Effector memory CD4-positive, alpha-beta T cell (primary cell): Measurements from ENCODE around the gene DCLRE1B.

Experiments
- DNase-seq, 3 donors: peaks; one replicate each; pipeline ENCODE4 v3.0.0-alpha.2; 2020
- H3K27ac ChIP-seq: 2 replicates; pipeline ENCODE4 v1.7.0; 2013; ENCODE audit warnings: mild to moderate bottlenecking, low read length, moderate library complexity; ENCODE audit not compliant: insufficient read depth, poor library complexity, severe bottlenecking
- H3K27me3 ChIP-seq: replicated peaks from 2 replicates; pipeline ENCODE4 v1.7.0; 2013; ENCODE audit warnings: mild to moderate bottlenecking, low read length; ENCODE audit not compliant: insufficient read depth, control insufficient read depth, poor library complexity, severe bottlenecking
- H3K36me3 ChIP-seq: 2 replicates; pipeline ENCODE4 v1.7.0; 2013; ENCODE audit warnings: mild to moderate bottlenecking, low read length, moderate library complexity; ENCODE audit not compliant: control insufficient read depth, insufficient read depth
- H3K4me1 ChIP-seq: 2 replicates; pipeline ENCODE4 v1.7.0; 2013; ENCODE audit warnings: low read length, mild to moderate bottlenecking; ENCODE audit not compliant: control insufficient read depth, insufficient read depth, poor library complexity, severe bottlenecking
- H3K4me3 ChIP-seq: 2 replicates; pipeline ENCODE4 v1.7.0; 2013; ENCODE audit warnings: low read length, low read depth, mild to moderate bottlenecking; ENCODE audit not compliant: insufficient read depth, poor library complexity, severe bottlenecking
- H3K9me3 ChIP-seq: 2 replicates; pipeline ENCODE4 v1.7.0; 2013; ENCODE audit warnings: mild to moderate bottlenecking, low read length, moderate library complexity; ENCODE audit not compliant: control insufficient read depth
- total RNA-seq, 3 donors: gene quantifications; one replicate each; lab custom pipeline; 2026; lab: John Stamatoyannopoulos, UW

The DCLRE1B gene
- 4.7 to 9.1 (median 8.6) reads per million in 3 donors for total RNA-seq

DNA sequence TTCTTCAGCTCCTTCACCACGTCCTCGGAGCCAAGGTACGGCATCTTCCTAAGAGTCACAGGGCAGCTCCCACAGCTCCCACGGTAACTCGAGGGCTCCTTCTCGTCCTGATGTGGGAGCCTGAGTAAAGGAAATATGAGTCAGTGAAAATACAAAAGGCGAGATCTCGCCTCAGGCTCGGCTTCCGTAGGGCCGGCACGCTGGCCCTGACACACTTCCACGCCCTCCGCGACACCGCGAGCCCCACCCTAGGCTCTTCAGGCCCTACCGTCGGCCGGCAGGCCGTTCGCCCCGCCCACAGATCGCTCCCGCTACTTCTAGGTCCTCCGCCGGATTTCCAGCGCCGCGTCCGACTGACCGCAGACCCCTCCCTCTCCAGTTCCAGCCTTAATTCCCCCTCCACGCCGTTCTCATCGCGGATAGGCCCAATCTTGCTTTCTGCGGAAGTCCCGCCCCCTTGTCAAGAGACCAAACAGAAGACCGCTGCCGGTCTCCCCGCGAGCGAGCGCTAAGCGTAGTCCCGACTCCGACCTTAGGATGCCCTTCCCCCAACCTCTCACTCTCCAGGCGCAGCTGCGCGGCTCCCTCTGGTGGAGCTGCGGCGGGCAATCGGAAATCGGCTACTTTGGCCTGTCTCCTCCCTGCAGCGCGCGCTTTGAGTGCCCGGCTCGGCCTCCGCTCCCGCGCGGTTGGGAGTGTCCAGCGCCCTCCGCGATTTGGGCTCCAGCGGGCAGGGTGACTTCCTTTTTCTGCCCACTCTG, at the start of gene DCLRE1B, which contains the start of gene AP4B1:
DCLRE1B (plus strand) TSS at position 653 of the 761 bp plus-strand sequence. CDS start 261 bp downstream, outside the sequence.
AP4B1 (minus strand) TSS at position 126 of the 761 bp plus-strand sequence; CDS start at position 44, 82 bp downstream.
- Histone ChIP-seq H3K4me1 (peaks cover 14% of the 10 kb centered on the region), H3K27ac (peak within 1 kb of the TSS; percentile 87), H3K27me3 (no peaks in the 10 kb centered on the region), H3K9me3 (no peaks in the 10 kb centered on the region), H3K36me3 (peaks cover 21% of the 10 kb centered on the region), H3K4me3 (peak within 1 kb of the TSS; percentile 75)
- DNase-seq, result peak; percentile 96

DNA sequence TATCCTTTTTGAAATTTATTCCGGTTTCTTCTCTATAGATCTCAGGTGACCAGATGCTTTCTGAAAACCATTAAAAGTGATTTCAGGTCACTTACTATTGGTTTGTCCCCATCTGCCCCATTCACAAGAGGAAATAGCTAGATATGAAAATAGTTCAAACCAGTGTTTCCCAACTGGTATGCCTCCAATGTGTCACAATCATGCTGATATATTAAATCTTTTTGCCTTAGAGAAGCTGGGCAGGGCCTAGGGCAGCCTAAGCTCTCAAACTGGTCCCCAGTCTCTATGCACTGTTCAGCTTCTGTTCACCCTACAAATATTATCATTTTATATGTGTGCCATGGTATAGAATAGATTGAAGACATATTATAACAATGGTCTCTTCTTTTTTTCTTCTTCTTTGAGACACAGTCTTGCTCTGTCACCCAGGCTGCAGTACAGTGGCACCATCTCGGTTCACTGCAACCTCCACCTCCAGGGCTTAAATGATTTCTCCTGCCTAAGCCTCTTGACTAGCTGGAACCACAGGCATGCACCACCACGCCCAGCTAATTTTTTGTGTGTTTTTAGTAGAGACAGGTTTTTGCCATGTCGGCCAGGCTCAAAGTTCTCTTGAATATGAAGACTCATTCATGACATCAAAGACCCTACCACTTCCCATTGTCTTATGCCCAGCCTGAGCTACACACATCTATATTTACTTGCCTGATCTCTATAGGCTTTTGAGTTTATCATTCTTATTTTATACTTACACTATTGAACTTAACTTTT, 49.3 kb upstream of the DCLRE1B start:
- peaks cover 25% of the 10 kb centered on the region for H3K36me3 ChIP-seq
- H3K4me1 ChIP-seq, result no peaks in the 10 kb centered on the region

DNA sequence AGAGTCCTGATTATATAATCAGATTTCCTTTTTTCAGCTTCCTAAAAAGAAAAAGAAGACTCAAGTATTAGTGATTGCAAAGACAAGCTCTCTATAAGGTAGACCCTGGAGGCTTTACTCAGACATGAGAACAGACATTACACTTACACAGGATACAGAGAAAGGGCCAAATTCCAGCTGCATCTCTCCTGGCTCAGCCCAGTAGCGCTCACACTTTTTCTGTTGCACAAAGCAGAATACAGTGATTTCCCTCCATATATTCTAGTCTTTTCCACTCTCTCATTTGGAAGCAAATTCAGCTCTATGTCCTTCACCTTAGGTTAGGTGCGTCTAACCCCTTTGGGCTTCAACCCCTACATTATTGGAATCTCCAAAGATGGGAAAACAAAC, 48.7 kb upstream of the DCLRE1B start:
- Histone ChIP-seq H3K4me1 (no peaks in the 10 kb centered on the region), H3K4me3 (no peak overlapping the region), H3K27me3 (no peaks in the 10 kb centered on the region), H3K36me3 (peaks cover 25% of the 10 kb centered on the region), H3K9me3 (no peaks in the 10 kb centered on the region), H3K27ac (no peak overlapping the region)
- DNase-seq, result no peak

More for the DNA sequence above, 49.3 kb upstream of the DCLRE1B start:
- H3K4me3 ChIP-seq, result no peak overlapping the region
- no peaks in the 10 kb centered on the region for H3K27me3 ChIP-seq
- no peak overlapping the region for H3K27ac ChIP-seq
- no peaks in the 10 kb centered on the region for H3K9me3 ChIP-seq
- DNase-seq, result no peak

DNA sequence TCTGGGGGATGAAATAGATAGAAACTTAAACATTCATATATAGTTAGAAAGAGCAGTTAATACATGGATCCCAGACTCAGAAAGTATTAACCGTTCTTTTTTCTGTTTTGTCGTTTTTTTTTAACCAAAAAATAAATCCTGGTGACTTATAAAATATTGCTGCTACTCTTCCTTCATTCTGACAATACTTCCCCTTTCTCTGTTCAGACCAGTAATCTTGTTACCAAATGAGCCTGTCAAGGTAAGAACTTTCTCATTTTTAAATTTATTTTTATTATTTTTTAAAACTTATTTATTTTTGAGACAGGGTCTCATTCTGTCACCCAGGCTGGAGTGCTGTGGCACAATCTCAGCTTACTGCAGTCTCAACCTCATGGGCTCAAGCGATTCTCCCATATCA, 47.4 kb upstream of the DCLRE1B start:
- H3K27me3 ChIP-seq, result no peaks in the 10 kb centered on the region
- H3K27ac ChIP-seq, result no peak overlapping the region
- H3K4me3 ChIP-seq, result no peak overlapping the region
- peaks cover 25% of the 10 kb centered on the region for H3K36me3 ChIP-seq
- no peak for DNase-seq
- H3K9me3 ChIP-seq, result no peaks in the 10 kb centered on the region
- no peaks in the 10 kb centered on the region for H3K4me1 ChIP-seq

DNA sequence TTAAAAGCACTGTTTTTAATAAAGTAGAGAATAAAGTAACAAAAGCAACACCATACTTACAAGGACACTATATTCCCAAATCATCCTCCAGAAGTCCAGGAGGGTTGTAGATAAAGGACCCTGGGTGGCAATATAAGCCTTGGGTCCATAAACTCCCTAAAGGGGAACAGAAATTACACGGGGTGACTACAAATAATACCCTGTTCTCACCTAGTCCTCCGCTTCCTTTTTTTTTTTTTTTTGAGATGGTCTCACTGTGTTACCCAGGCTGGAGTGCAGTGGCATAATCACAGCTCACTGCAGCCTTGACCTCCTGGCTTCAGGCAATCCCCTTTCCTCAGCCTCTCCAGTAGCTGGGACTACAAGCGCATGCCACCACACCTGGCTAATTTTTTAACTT, 46.7 kb upstream of the DCLRE1B start:
- Histone ChIP-seq H3K27ac (no peak overlapping the region), H3K27me3 (no peaks in the 10 kb centered on the region), H3K9me3 (no peaks in the 10 kb centered on the region), H3K36me3 (peaks cover 25% of the 10 kb centered on the region), H3K4me1 (no peaks in the 10 kb centered on the region), H3K4me3 (no peak overlapping the region)
- DNase-seq, result no peak

DNA sequence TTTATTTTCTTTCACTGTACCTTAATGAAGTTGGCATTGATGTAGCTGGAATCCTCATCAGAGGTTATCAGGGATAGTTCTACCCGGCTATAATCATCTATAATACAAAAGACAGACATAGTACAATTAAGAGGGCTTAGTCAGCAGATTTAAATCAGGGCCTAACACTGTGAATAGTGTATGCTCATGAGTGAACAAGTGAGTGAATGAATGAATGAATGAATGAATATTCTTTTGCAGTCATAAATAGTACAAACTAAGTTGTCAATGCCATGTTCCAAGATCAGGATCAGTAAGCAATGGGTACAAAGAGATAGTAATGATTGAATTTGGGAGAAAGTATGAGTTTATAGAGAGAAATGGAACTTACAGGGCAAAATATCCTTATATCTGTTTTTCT, 46.1 kb upstream of the DCLRE1B start:
- no peaks in the 10 kb centered on the region for H3K9me3 ChIP-seq
- H3K27ac ChIP-seq, result no peak overlapping the region
- H3K27me3 ChIP-seq, result no peaks in the 10 kb centered on the region
- H3K36me3 ChIP-seq, result peaks cover 25% of the 10 kb centered on the region
- no peaks in the 10 kb centered on the region for H3K4me1 ChIP-seq
- no peak overlapping the region for H3K4me3 ChIP-seq
- no peak for DNase-seq

DNA sequence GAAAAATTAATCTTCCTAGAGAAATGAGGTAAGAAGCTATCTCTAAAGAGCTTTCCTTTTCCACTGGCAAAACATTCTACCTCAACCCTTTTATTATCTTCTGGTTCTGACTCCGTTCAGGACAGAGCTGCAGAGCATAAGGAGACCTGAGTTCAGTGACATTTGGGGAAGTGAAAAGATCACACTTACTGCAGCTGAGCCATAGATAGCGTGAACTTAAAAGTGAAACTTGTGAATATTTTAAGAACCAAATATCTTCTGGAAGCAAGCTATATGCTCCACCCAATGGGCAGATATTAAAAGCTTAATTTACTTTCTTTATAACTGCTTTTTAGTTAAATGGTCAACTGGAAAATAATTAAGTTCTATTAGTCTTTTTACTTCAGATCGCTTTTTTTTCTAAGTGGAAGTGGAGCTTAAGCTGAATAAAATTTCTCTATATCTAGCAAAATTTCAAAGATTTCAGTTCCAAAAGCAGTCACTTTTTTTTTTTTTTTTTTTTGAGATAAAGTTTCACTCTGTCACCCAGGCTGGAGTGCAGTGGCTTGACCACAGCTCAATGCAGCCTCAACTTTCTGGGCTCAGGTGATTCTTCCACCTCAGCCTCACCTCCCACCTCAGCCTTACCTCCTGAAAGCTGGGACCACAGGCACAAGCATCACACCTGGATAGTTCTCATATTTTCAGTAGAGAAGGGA, 45.5 kb upstream of the DCLRE1B start:
- Histone ChIP-seq H3K4me3 (no peak overlapping the region), H3K36me3 (peaks cover 19% of the 10 kb centered on the region), H3K27me3 (no peaks in the 10 kb centered on the region), H3K27ac (no peak overlapping the region), H3K9me3 (no peaks in the 10 kb centered on the region), H3K4me1 (no peaks in the 10 kb centered on the region)
- no peak for DNase-seq

DNA sequence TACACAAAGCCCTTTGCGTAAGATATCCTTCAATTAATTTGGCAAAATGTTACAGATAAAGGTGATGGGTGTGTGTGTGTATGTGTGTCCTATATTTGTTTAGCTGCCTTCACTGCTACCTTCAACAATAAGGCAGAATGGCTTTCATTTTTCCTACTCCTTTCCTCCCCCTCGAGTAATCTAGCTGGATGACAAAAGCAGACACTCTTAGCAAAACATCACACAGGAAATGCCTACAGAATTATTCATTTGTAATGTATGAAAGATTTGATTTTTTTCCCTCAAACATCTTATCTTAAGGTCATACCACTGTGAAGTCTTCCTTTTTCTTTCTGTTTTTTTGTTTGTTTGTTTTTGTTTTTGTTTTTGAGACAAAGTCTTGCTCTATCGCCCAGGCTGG, 44.2 kb upstream of the DCLRE1B start:
- H3K27me3 ChIP-seq, result no peaks in the 10 kb centered on the region
- H3K9me3 ChIP-seq, result no peaks in the 10 kb centered on the region
- H3K36me3 ChIP-seq, result peaks cover 13% of the 10 kb centered on the region
- DNase-seq, result no peak
- H3K4me3 ChIP-seq, result no peak overlapping the region
- H3K4me1 ChIP-seq, result no peaks in the 10 kb centered on the region
- no peak overlapping the region for H3K27ac ChIP-seq

DNA sequence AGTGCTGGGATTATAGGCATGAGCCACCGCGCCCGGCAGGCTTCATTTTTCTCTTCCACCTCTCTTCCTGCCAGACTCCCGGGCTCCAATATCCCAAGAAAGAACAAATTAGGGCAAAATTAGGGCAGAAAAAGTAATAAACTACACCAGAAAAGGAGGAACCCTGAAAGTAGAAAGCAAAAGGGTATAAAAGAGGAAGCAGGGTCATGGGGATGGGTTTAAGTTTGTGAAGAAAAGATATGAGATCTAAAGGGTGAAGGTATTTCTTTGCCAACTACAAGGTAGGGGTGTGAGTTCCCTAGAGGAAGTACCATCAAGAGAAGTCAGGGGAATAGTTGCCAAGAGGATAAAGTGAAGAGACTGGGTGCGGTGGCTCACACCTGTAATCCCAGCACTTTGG, 43.5 kb upstream of the DCLRE1B start:
- no peak overlapping the region for H3K27ac ChIP-seq
- no peaks in the 10 kb centered on the region for H3K9me3 ChIP-seq
- DNase-seq, result no peak
- H3K27me3 ChIP-seq, result no peaks in the 10 kb centered on the region
- no peak overlapping the region for H3K4me3 ChIP-seq
- H3K36me3 ChIP-seq, result peaks cover 11% of the 10 kb centered on the region
- H3K4me1 ChIP-seq, result no peaks in the 10 kb centered on the region
